Stomach (tissue), 4 donors: ENCODE results near the gene SEZ6L.

Experiments
- CTCF ChIP-seq, 7 experiments: fragments of 450-650 bp in 4 of 7; fragments of 200-600 bp in 3 of 7; sonication (generic) in 3 of 7; IDR thresholded peaks; one replicate each; pipeline ENCODE4 v1.5.1; 2016 to 2019; ENCODE audit warnings: antibody characterized with exemption in 7 of 7, control low read depth in 2 of 7, mild to moderate bottlenecking in 1 of 7
- EP300 ChIP-seq: sonication (generic); formaldehyde crosslinking; IDR thresholded peaks from one replicate; pipeline ENCODE4 v1.6.1; 2017; ENCODE audit warnings: antibody characterized with exemption
- POLR2AphosphoS5 ChIP-seq, 3 donors: sonication (generic); formaldehyde crosslinking; IDR thresholded peaks; one replicate each; pipeline ENCODE4 v1.6.1; 2016; ENCODE audit warnings: antibody characterized with exemption in 3 of 3

GRCh38 chr22:26289611-26290101 is 120.4 kb downstream of the SEZ6L start:
- TF ChIP-seq CTCF (IDR thresholded peaks at IDR 0.05) = no peak
- no peak for TF ChIP-seq POLR2AphosphoS5 (IDR thresholded peaks at IDR 0.05)
- TF ChIP-seq EP300 = no peak
